Activated CD8-positive, alpha-beta T cell treated with anti-CD3 and anti-CD28 coated beads, Interleukin-2, amount 10 ng/mL, durations not matched to agents 7 days and 5 days (primary cell): Measurements from ENCODE around the gene IRF2BP1. TPM values are rescaled to one million over a fixed set of nuclear protein-coding genes. Genes with fewer than 3 reads are reported as not detected.
A peak's percentile ranks its signal among the peaks of the same experiment; 100 is the strongest.

ENCODE experiments used
- ATAC-seq: fragments of 150-1000 bp; cut with Tn5 transposase; one replicate; pipeline ENCODE4 v1.10.0; 2021; ENCODE audit warnings: moderate library complexity
- CTCF ChIA-PET: fragments of 350-600 bp; sonication (Branson Sonifier 250); formaldehyde crosslinking; loops from one replicate; lab custom pipeline; 2021; ENCODE audit warnings: antibody characterized with exemption; lab: Charles Lee
- POLR2A ChIA-PET: fragments of 350-600 bp; sonication (Branson Sonifier 250); formaldehyde crosslinking; loops from one replicate; lab custom pipeline; 2021; ENCODE audit warnings: antibody characterized with exemption; lab: Charles Lee
- DNase-seq: peaks from one replicate; pipeline ENCODE4 v3.0.0-alpha.2; 2020
- H3K27ac Mint-ChIP-seq: one replicate; pipeline ENCODE4 v1.8.0; 2021; ENCODE audit warnings: mild to moderate bottlenecking, mixed read lengths
- H3K27me3 Mint-ChIP-seq: one replicate; pipeline ENCODE4 v1.8.0; 2021; ENCODE audit warnings: low read depth, mixed read lengths
- H3K36me3 Mint-ChIP-seq: one replicate; pipeline ENCODE4 v1.8.0; 2021; ENCODE audit warnings: low read depth, mixed read lengths
- H3K4me1 Mint-ChIP-seq: one replicate; pipeline ENCODE4 v1.8.0; 2021; ENCODE audit warnings: low read depth, mixed read lengths
- H3K4me3 Mint-ChIP-seq: one replicate; pipeline ENCODE4 v1.8.0; 2021; ENCODE audit warnings: mild to moderate bottlenecking, mixed read lengths
- H3K9me3 Mint-ChIP-seq: one replicate; pipeline ENCODE4 v1.8.0; 2022; ENCODE audit warnings: mixed read lengths; ENCODE audit not compliant: insufficient read depth
- total RNA-seq, 2 experiments: library from RNA; stranded (reverse); gene quantifications; one replicate each; pipeline ENCODE4 v1.2.3, GENCODE V29; 2021

The IRF2BP1 gene
- total RNA-seq, 2 experiments from 2014 or later = 18.0 to 19.1 TPM

GRCh38 chr19:45852145-45852750 lies 33.7 kb downstream of the IRF2BP1 start:
- Mint-ChIP-seq H3K27ac (no peak overlapping the region), H3K4me3 (no peak overlapping the region), H3K9me3 (no peaks in the 10 kb centered on the region), H3K36me3 (peaks cover 49% of the 10 kb centered on the region), H3K27me3 (no peaks in the 10 kb centered on the region), H3K4me1 (no peaks in the 10 kb centered on the region)
- CTCF ChIA-PET = no interaction called here
- ATAC-seq (no peak), DNase-seq (no peak)
- POLR2A ChIA-PET = no interaction called here

- H3K4me1 Mint-ChIP-seq = peaks cover 6% of the 10 kb centered on the region
Measured at GRCh38 chr19:45848922-45849321, 37.0 kb downstream of the IRF2BP1 start.

GRCh38 chr19:45847663-45848062 lies 38.3 kb downstream of the IRF2BP1 start:
- ATAC-seq (no peak), DNase-seq (no peak)
- H3K4me1 Mint-ChIP-seq = peaks cover 6% of the 10 kb centered on the region
- H3K27me3 Mint-ChIP-seq = no peaks in the 10 kb centered on the region
- H3K9me3 Mint-ChIP-seq = no peaks in the 10 kb centered on the region
- peaks cover 59% of the 10 kb centered on the region for H3K36me3 Mint-ChIP-seq
- ChIA-PET CTCF (no interaction called here), POLR2A (no interaction called here)
- H3K4me3 Mint-ChIP-seq = no peak overlapping the region
- peak overlapping the region; percentile 18 for H3K27ac Mint-ChIP-seq

More at GRCh38 chr19:45848922-45849321, 37.0 kb downstream of the IRF2BP1 start:
- POLR2A ChIA-PET = no interaction called here
- Mint-ChIP-seq H3K4me3 (no peak overlapping the region), H3K27me3 (no peaks in the 10 kb centered on the region), H3K9me3 (no peaks in the 10 kb centered on the region), H3K36me3 (peaks cover 55% of the 10 kb centered on the region), H3K27ac (no peak overlapping the region)
- CTCF ChIA-PET = interaction anchor here (0.7 to 1.0 kb wide), 3 partner anchors 14 to 79 kb away, joined by 3 to 4 read pairs (median 3); partner anchors contain the start of gene SYMPK
- ATAC-seq (peak; percentile 49), DNase-seq (no peak)

GRCh38 chr19:45842198-45842597 lies 43.7 kb downstream of the IRF2BP1 start:
- DNase-seq (no peak), ATAC-seq (no peak)
- H3K36me3 Mint-ChIP-seq = peaks cover 67% of the 10 kb centered on the region
- H3K4me1 Mint-ChIP-seq = peaks cover 6% of the 10 kb centered on the region
- CTCF ChIA-PET = no interaction called here
- no peaks in the 10 kb centered on the region for H3K27me3 Mint-ChIP-seq
- no peak overlapping the region for H3K4me3 Mint-ChIP-seq
- no peaks in the 10 kb centered on the region for H3K9me3 Mint-ChIP-seq
- H3K27ac Mint-ChIP-seq = no peak overlapping the region
- POLR2A ChIA-PET = interaction anchor here (1.3 kb wide), 1 partner anchor 15 kb away, joined by 3 read pairs; no protein-coding TSS in a partner anchor

GRCh38 chr19:45834970-45835369 lies 51.0 kb downstream of the IRF2BP1 start:
- no peaks in the 10 kb centered on the region for H3K27me3 Mint-ChIP-seq
- H3K9me3 Mint-ChIP-seq = no peaks in the 10 kb centered on the region
- no peaks in the 10 kb centered on the region for H3K4me1 Mint-ChIP-seq
- DNase-seq (no peak), ATAC-seq (no peak)
- H3K27ac Mint-ChIP-seq = no peak overlapping the region
- POLR2A ChIA-PET = interaction anchor here (0.9 kb wide), 1 partner anchor 9 kb away, joined by 3 read pairs; no protein-coding TSS in a partner anchor
- H3K4me3 Mint-ChIP-seq = no peak overlapping the region
- CTCF ChIA-PET = interaction anchor here (0.6 kb wide), 1 partner anchor 18 kb away, joined by 3 read pairs; no protein-coding TSS in a partner anchor
- H3K36me3 Mint-ChIP-seq = peaks cover 64% of the 10 kb centered on the region

Other genes starting within 250 kb of the IRF2BP1 start
- 10 to 100 TPM; 93.6 to 97.6 TPM for gene EML2, start 246.7 kb downstream of the IRF2BP1 start, total RNA-seq
- gene GIPR, start 217.9 kb downstream of the IRF2BP1 start, total RNA-seq = 1 to 10 TPM; 7.0 to 9.2 TPM
- 100 to 1,000 TPM; 634 to 652 TPM for gene SNRPD2, start 194.2 kb downstream of the IRF2BP1 start, total RNA-seq
- 1 to 10 TPM; 6.7 to 8.0 TPM for gene QPCTL, start 193.5 kb downstream of the IRF2BP1 start, total RNA-seq
- 10 to 100 TPM; 32.6 to 33.9 TPM for gene FBXO46, start 155.2 kb downstream of the IRF2BP1 start, total RNA-seq
- not detected for gene MEIOSIN, start 152.7 kb downstream of the IRF2BP1 start, total RNA-seq
- under 1 TPM; 0.53 to 0.89 TPM for gene SIX5, start 116.9 kb downstream of the IRF2BP1 start, total RNA-seq
- 10 to 100 TPM in 1 of 2 experiments, 1 to 10 TPM in 1; 9.9 to 14.4 TPM for gene DMPK, start 103.7 kb downstream of the IRF2BP1 start, total RNA-seq
- gene DMWD, start 93.3 kb downstream of the IRF2BP1 start, total RNA-seq = 10 to 100 TPM; 20.6 TPM
- under 1 TPM; 0.55 to 0.68 TPM for gene RSPH6A, start 70.8 kb downstream of the IRF2BP1 start, total RNA-seq
- gene SYMPK, start 23.0 kb downstream of the IRF2BP1 start, total RNA-seq = 10 to 100 TPM; 97.3 to 98.3 TPM
- gene FOXA3, start 21.8 kb downstream of the IRF2BP1 start, total RNA-seq = not detected
- gene MYPOP, start 16.5 kb upstream of the IRF2BP1 start, total RNA-seq = 10 to 100 TPM; 10.4 to 11.3 TPM
- not detected for gene NANOS2, start 28.6 kb upstream of the IRF2BP1 start, total RNA-seq
- not detected for gene NOVA2, start 87.7 kb upstream of the IRF2BP1 start, total RNA-seq
- 10 to 100 TPM; 26.3 to 29.2 TPM for gene CCDC61, start 109.3 kb upstream of the IRF2BP1 start, total RNA-seq
- gene PGLYRP1, start 136.9 kb upstream of the IRF2BP1 start, total RNA-seq = not detected
- gene IGFL4, start 154.9 kb upstream of the IRF2BP1 start, total RNA-seq = not detected
- not detected for gene IGFL3, start 238.5 kb upstream of the IRF2BP1 start, total RNA-seq